Upper lobe of left lung (tissue), 6 donors: ENCODE data around the gene CDK10. TPM values are rescaled to one million over a fixed set of nuclear protein-coding genes. Genes with fewer than 3 reads are reported as not detected.

ENCODE experiments used
- ATAC-seq, 2 donors: fragments of 200-7000 bp; cut with Tn5 transposase; one replicate each; pipeline ENCODE4 v1.9.1; 2022; ENCODE audit warnings: mild to moderate bottlenecking in 2 of 2, moderate library complexity in 2 of 2; ENCODE audit not compliant: low FRiP score in 2 of 2
- DNase-seq, 2 donors: peaks; one replicate each; pipeline ENCODE4 v3.0.0-alpha.2; 2019 to 2020
- H3K27ac ChIP-seq, 4 donors: fragments of 200-600 bp; sonication (generic); one replicate each; pipeline ENCODE4 v1.5.1; 2016 to 2019
- H3K27me3 ChIP-seq, 4 donors: fragments of 200-600 bp; sonication (generic); one replicate each; pipeline ENCODE4 v1.5.1; 2017 to 2019
- H3K36me3 ChIP-seq, 4 donors: fragments of 200-600 bp; sonication (generic); one replicate each; pipeline ENCODE4 v1.5.1; 2016 to 2019
- H3K4me1 ChIP-seq, 4 donors: fragments of 200-600 bp; sonication (generic); one replicate each; pipeline ENCODE4 v1.5.1; 2018 to 2019
- H3K4me3 ChIP-seq, 4 donors: fragments of 200-600 bp; sonication (generic); one replicate each; pipeline ENCODE4 v1.5.1; 2017 to 2019; ENCODE audit warnings: mild to moderate bottlenecking in 2 of 4, moderate library complexity in 1 of 4
- H3K9me3 ChIP-seq, 4 donors: fragments of 200-600 bp; sonication (generic); one replicate each; pipeline ENCODE4 v1.5.1; 2018 to 2019
- CTCF ChIP-seq, 6 experiments: fragments of 450-650 bp in 4 of 6; fragments of 200-600 bp in 2 of 6; sonication (generic) in 2 of 6; IDR thresholded peaks; one replicate each; pipeline ENCODE4 v1.5.1; 2016 to 2019; ENCODE audit warnings: antibody characterized with exemption in 6 of 6
- EP300 ChIP-seq, 4 donors: sonication (generic); formaldehyde crosslinking; IDR thresholded peaks; one replicate each; pipeline ENCODE4 v1.5.1; 2017; ENCODE audit warnings: antibody characterized with exemption in 4 of 4, control low read depth in 2 of 4
- POLR2A ChIP-seq, 4 donors: fragments of 450-650 bp; IDR thresholded peaks; one replicate each; pipeline ENCODE4 v1.5.1; 2016 to 2017; ENCODE audit warnings: antibody characterized with exemption in 4 of 4, mild to moderate bottlenecking in 2 of 4
- POLR2AphosphoS5 ChIP-seq, 2 donors: sonication (generic); formaldehyde crosslinking; IDR thresholded peaks; one replicate each; pipeline ENCODE4 v1.5.1; 2017; ENCODE audit warnings: antibody characterized with exemption in 2 of 2
- WGBS, 2 donors: methylation state at CpG; one replicate each; pipeline ENCODE4 v1.1.5; 2017 to 2018; 5-methylcytosine and 5-hydroxymethylcytosine counted together
- total RNA-seq, 6 donors: library from RNA; depleted of rRNA in 4 of 6; stranded (reverse); fragments of >200 nt in 4 of 6; gene quantifications; one replicate each; pipeline versions ENCODE4 v1.1.0 to v1.2.1, GENCODE V29; 2016 to 2021
- donor health status: DM: no; HTN: no; CAD: no; lungs with moderate emphysema.
- donor health status: DM: no; HTN: yes; CAD: no; lungs with severe emphysema.

CDK10 gene
- total RNA-seq, 6 donors from 2014 or later = 38.4 to 197 (median 85.3) TPM

GRCh38 chr16:89723279-89724250 lies 37.1 kb downstream of the CDK10 start:
- TF ChIP-seq POLR2A (IDR thresholded peaks at IDR 0.05) (no peak), POLR2AphosphoS5 (IDR thresholded peaks at IDR 0.05) (peak in 1 of 2 donors; percentile 31)

GRCh38 chr16:89727406-89728120 lies 41.1 kb downstream of the CDK10 start:
- no peak for DNase-seq
- H3K4me1 ChIP-seq = peaks cover 18 to 25% (median 23%) of the 10 kb centered on the region in 4 donors
- no peak overlapping the region for H3K27ac ChIP-seq
- no peaks in the 10 kb centered on the region for H3K9me3 ChIP-seq
- TF ChIP-seq CTCF (IDR thresholded peaks at IDR 0.05) (no peak), POLR2AphosphoS5 (IDR thresholded peaks at IDR 0.05) (no peak), EP300 (IDR thresholded peaks at IDR 0.05) (no peak), POLR2A (IDR thresholded peaks at IDR 0.05) (no peak)
- ATAC-seq = no peak
- H3K27me3 ChIP-seq = no peaks in the 10 kb centered on the region
- 83 to 90% methylated on average over 6 to 17 of the region's 17 CpGs for WGBS, 2 donors
- H3K4me3 ChIP-seq = no peak overlapping the region
- peaks cover 29 to 97% (median 81%) of the 10 kb centered on the region in 4 donors for H3K36me3 ChIP-seq

More at GRCh38 chr16:89723279-89724250, 37.1 kb downstream of the CDK10 start:
- ATAC-seq (peak in 1 of 2 donors; percentile 2), DNase-seq (peak; percentile 41 to 79)
- peak overlapping the region; percentile 91 to 99 (median 98) for H3K27ac ChIP-seq
- peak overlapping the region in 3 of 4 donors; percentile 67 to 99 (median 96) for H3K4me3 ChIP-seq
- H3K36me3 ChIP-seq = peaks cover 11 to 57% (median 44%) of the 10 kb centered on the region in 4 donors
- no peaks in the 10 kb centered on the region for H3K9me3 ChIP-seq
- 76 to 82% methylated on average over 10 to 27 of the region's 30 CpGs for WGBS, 2 donors
- peaks cover 0 to 8% (median 0%) of the 10 kb centered on the region in 4 donors for H3K27me3 ChIP-seq
- peaks cover 36 to 54% (median 42%) of the 10 kb centered on the region in 4 donors for H3K4me1 ChIP-seq

GRCh38 chr16:89729293-89729692 lies 42.8 kb downstream of the CDK10 start:
- no peaks in the 10 kb centered on the region for H3K27me3 ChIP-seq
- TF ChIP-seq CTCF (IDR thresholded peaks at IDR 0.05) (no peak), EP300 (IDR thresholded peaks at IDR 0.05) (no peak), POLR2A (IDR thresholded peaks at IDR 0.05) (no peak), POLR2AphosphoS5 (IDR thresholded peaks at IDR 0.05) (no peak)
- ATAC-seq = no peak
- H3K36me3 ChIP-seq = peaks cover 35 to 98% (median 84%) of the 10 kb centered on the region in 4 donors
- no peak for DNase-seq
- H3K27ac ChIP-seq = no peak overlapping the region
- peaks cover under 1 to 9% (median 6%) of the 10 kb centered on the region in 4 donors for H3K4me1 ChIP-seq
- WGBS, 2 donors = 92 to 94% methylated on average over 15 to 18 of the region's 18 CpGs
- no peak overlapping the region for H3K4me3 ChIP-seq
- H3K9me3 ChIP-seq = no peaks in the 10 kb centered on the region

GRCh38 chr16:89729863-89730593 lies 43.5 kb downstream of the CDK10 start:
- ATAC-seq (no peak), DNase-seq (no peak)
- no peak overlapping the region for H3K4me3 ChIP-seq
- H3K27me3 ChIP-seq = no peaks in the 10 kb centered on the region
- H3K36me3 ChIP-seq = peaks cover 39 to 98% (median 85%) of the 10 kb centered on the region in 4 donors
- WGBS, 2 donors = 80 to 86% methylated on average over 12 to 14 of the region's 14 CpGs
- no peak overlapping the region for H3K27ac ChIP-seq
- no peaks in the 10 kb centered on the region for H3K9me3 ChIP-seq
- H3K4me1 ChIP-seq = peaks cover 0 to 4% (median under 1%) of the 10 kb centered on the region in 4 donors
- TF ChIP-seq POLR2A (IDR thresholded peaks at IDR 0.05) (no peak), EP300 (IDR thresholded peaks at IDR 0.05) (no peak)

- no peak for TF ChIP-seq EP300 (IDR thresholded peaks at IDR 0.05)
- no peak for TF ChIP-seq CTCF (IDR thresholded peaks at IDR 0.05)
- TF ChIP-seq POLR2AphosphoS5 (IDR thresholded peaks at IDR 0.05) = no peak
- TF ChIP-seq POLR2A (IDR thresholded peaks at IDR 0.05) = no peak
- peaks cover 44 to 98% (median 86%) of the 10 kb centered on the region in 4 donors for H3K36me3 ChIP-seq
- WGBS, 2 donors = 82 to 86% methylated on average over 16 to 21 of the region's 22 CpGs
These were observed 44.2 kb downstream of the CDK10 start for GRCh38 chr16:89730610-89731234.

More at GRCh38 chr16:89730610-89731234, 44.2 kb downstream of the CDK10 start:
- Histone ChIP-seq H3K9me3 (no peaks in the 10 kb centered on the region), H3K27ac (no peak overlapping the region), H3K4me3 (no peak overlapping the region), H3K27me3 (no peaks in the 10 kb centered on the region), H3K4me1 (peaks cover 0 to 4% (median 0%) of the 10 kb centered on the region in 4 donors)
- DNase-seq = no peak
- no peak for ATAC-seq
